ENCODE data around the gene DOK6. TPM values are rescaled to one million over a fixed set of nuclear protein-coding genes. Genes with fewer than 3 reads are reported as not detected.

Gene DOK6
- total and polyA plus RNA-seq, 9 of the 15 experiments (the other 6 are each of a cell fraction or from before 2014, with no cell fraction given), result not detected

DNA sequence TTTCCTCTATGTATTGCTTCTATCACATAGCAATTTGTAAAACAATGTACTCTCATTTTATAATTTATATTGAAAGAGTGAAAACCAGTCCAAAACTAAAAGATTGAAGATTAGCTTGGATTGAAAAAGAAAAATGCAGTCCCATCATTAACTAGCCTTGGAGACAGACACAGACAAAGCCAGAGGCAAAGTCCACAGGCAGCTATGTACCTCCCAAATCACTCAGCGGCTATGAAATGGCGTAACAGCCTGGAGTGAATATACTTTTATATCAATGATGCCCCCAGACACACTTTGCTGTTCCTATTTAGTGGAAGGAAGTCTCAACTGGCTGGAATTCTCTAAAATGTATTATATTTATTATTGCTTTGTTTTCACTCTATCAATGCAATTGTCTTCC, 33.6 kb upstream of the DOK6 start (continued):
- TF ChIP-seq WHSC1 (IDR thresholded peaks at IDR 0.05; ENCODE audit: low read length) (no peak), CBX1 (IDR thresholded peaks at IDR 0.05; ENCODE audit: low read depth) (no peak), RAD51 (IDR thresholded peaks at IDR 0.05; ENCODE audit: borderline replicate concordance, low read depth) (no peak), ADNP (tag; IDR thresholded peaks at IDR 0.05) (no peak)

DNA sequence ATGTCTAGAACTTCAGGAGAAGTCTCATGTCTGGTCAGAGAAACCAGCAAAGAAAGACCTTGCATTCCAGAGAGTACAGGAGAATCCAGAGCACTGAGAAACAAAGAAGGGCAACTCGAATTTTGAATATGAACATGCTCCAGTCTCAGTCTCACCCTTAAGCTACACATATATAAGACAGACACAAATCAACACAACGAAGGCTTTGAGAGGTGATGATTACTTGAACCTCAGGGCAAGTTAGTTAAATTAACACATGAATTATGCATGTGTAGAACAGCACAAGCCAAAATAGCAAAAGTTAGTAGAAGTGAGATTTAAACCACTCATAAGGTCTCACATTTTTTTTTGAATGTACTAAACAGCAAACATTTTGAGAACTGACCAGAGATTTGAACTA, 29.0 kb upstream of the DOK6 start:
- intact Hi-C loops (cut with micrococcal nuclease), result no loop called here
- H3K9me3 ChIP-seq (replicated peaks; ENCODE audit: control insufficient read depth, insufficient read depth, low read depth, low read length), result no peaks in the 10 kb centered on the region
- WGBS (ENCODE audit: insufficient coverage, low coverage, missing lambda C conversion rate), result 0% methylated on average over 2 of the region's 2 CpGs
- no peak overlapping the region for H3K27ac ChIP-seq (ENCODE audit: extremely low read depth, low read depth, low read length)
- no peaks in the 10 kb centered on the region for H3K27me3 ChIP-seq (ENCODE audit: control insufficient read depth in 2 of 2, insufficient read depth in 2 of 2, low read length in 2 of 2)
- no TSS peak for BruUV-seq (replicated peaks)
- H3K36me3 ChIP-seq (ENCODE audit: control insufficient read depth, insufficient read depth, low read length), result no peaks in the 10 kb centered on the region
- H2AFZ ChIP-seq (ENCODE audit: low read depth, low read length), result no peak overlapping the region
- no peaks in the 10 kb centered on the region for H3K4me1 ChIP-seq (replicated peaks in 1 of 2; ENCODE audit: control insufficient read depth in 2 of 2, insufficient read depth in 2 of 2, low read length in 2 of 2)
- ChIA-PET POLR2A (no interaction called here), CTCF (ENCODE audit: low intra/inter-chr PET ratio) (no interaction called here)
- FAIRE-seq (no peak), DNase-seq (ENCODE audit: extremely low read depth in 1 of 4, low spot score in 3 of 4) (no peak), ATAC-seq (no peak)
- no peak overlapping the region for H3K4me3 ChIP-seq
- in situ Hi-C loops (cut with MboI), result no loop called here
- no peak overlapping the region for H3K9ac ChIP-seq (ENCODE audit: insufficient read depth in 1 of 2, low read depth in 2 of 2, low read length in 2 of 2)
- no peaks in the 10 kb centered on the region for H3K79me2 ChIP-seq (ENCODE audit: control insufficient read depth, insufficient read depth, low read length)
- H3K9me1 ChIP-seq (ENCODE audit: control insufficient read depth, insufficient read depth, low read length), result no peaks in the 10 kb centered on the region
- H3K4me2 ChIP-seq (ENCODE audit: insufficient read depth, low read length), result no peak overlapping the region
- H4K20me1 ChIP-seq (replicated peaks; ENCODE audit: control insufficient read depth, insufficient read depth, low read length), result no peaks in the 10 kb centered on the region
- TF ChIP-seq GABPB2 (CRISPR knock-in tag; conservative IDR thresholded peaks at IDR 0.05) (no peak), EHMT2 (IDR thresholded peaks at IDR 0.05) (no peak), NR2F6 (CRISPR knock-in tag; IDR thresholded peaks at IDR 0.05) (no peak), HNRNPL (IDR thresholded peaks at IDR 0.05; ENCODE audit: low read depth, low read length) (no peak), HDAC6 (IDR thresholded peaks at IDR 0.05; ENCODE audit: low read depth, low read length) (no peak), SMARCA4 (IDR thresholded peaks at IDR 0.05) (no peak), MCM2 (IDR thresholded peaks at IDR 0.05; ENCODE audit: low read depth) (no peak), SIN3A (IDR thresholded peaks at IDR 0.05; ENCODE audit: borderline replicate concordance in 2 of 2, control insufficient read depth in 1 of 2, low read depth in 2 of 2, low read length in 2 of 2) (no peak), MECOM (CRISPR knock-in tag; IDR thresholded peaks at IDR 0.05) (no peak)
- TF ChIP-seq, protein P1, sequence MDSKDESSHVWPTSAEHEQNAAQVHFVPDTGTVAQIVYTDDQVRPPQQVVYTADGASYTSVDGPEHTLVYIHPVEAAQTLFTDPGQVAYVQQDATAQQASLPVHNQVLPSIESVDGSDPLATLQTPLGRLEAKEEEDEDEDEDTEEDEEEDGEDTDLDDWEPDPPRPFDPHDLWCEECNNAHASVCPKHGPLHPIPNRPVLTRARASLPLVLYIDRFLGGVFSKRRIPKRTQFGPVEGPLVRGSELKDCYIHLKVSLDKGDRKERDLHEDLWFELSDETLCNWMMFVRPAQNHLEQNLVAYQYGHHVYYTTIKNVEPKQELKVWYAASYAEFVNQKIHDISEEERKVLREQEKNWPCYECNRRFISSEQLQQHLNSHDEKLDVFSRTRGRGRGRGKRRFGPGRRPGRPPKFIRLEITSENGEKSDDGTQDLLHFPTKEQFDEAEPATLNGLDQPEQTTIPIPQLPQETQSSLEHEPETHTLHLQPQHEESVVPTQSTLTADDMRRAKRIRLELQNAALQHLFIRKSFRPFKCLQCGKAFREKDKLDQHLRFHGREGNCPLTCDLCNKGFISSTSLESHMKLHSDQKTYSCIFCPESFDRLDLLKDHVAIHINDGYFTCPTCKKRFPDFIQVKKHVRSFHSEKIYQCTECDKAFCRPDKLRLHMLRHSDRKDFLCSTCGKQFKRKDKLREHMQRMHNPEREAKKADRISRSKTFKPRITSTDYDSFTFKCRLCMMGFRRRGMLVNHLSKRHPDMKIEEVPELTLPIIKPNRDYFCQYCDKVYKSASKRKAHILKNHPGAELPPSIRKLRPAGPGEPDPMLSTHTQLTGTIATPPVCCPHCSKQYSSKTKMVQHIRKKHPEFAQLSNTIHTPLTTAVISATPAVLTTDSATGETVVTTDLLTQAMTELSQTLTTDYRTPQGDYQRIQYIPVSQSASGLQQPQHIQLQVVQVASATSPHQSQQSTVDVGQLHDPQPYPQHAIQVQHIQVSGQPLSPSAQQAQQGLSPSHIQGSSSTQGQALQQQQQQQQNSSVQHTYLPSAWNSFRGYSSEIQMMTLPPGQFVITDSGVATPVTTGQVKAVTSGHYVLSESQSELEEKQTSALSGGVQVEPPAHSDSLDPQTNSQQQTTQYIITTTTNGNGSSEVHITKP (IDR thresholded peaks at IDR 0.05; ENCODE audit: partially characterized antibody), result no peak
- TF ChIP-seq, protein P2, sequence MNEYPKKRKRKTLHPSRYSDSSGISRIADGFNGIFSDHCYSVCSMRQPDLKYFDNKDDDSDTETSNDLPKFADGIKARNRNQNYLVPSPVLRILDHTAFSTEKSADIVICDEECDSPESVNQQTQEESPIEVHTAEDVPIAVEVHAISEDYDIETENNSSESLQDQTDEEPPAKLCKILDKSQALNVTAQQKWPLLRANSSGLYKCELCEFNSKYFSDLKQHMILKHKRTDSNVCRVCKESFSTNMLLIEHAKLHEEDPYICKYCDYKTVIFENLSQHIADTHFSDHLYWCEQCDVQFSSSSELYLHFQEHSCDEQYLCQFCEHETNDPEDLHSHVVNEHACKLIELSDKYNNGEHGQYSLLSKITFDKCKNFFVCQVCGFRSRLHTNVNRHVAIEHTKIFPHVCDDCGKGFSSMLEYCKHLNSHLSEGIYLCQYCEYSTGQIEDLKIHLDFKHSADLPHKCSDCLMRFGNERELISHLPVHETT (CRISPR knock-in tag; conservative IDR thresholded peaks at IDR 0.05 in 1 of 2, IDR thresholded peaks at IDR 0.05 in 1 of 2), result no peak
- TF ChIP-seq, protein P3, sequence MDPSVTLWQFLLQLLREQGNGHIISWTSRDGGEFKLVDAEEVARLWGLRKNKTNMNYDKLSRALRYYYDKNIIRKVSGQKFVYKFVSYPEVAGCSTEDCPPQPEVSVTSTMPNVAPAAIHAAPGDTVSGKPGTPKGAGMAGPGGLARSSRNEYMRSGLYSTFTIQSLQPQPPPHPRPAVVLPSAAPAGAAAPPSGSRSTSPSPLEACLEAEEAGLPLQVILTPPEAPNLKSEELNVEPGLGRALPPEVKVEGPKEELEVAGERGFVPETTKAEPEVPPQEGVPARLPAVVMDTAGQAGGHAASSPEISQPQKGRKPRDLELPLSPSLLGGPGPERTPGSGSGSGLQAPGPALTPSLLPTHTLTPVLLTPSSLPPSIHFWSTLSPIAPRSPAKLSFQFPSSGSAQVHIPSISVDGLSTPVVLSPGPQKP (CRISPR knock-in tag; IDR thresholded peaks at IDR 0.05), result no peak
